H1 (cell line): ENCODE results near the gene DGKZ. TPM values are rescaled to one million over a fixed set of nuclear protein-coding genes. Genes with fewer than 3 reads are reported as not detected.

Experiments used
- GTF2F1 ChIP-seq: IDR thresholded peaks from 2 replicates; pipeline ENCODE4 v1.6.1; 2012; ENCODE audit warnings: low read depth, low read length, improper control_type of control experiment, borderline replicate concordance
- SP4 ChIP-seq: IDR thresholded peaks from 2 replicates; pipeline ENCODE4 v1.6.1; 2012; ENCODE audit warnings: low read length, inconsistent platforms
- polyA plus RNA-seq, 7 experiments: library from polyadenylated mRNA; depleted of rRNA in 3 of 7; stranded (reverse) in 5 of 7; unstranded in 2 of 7; fragments of >200 nt in 5 of 7; fragments of 200-250 nt in 2 of 7; gene quantifications; 1 replicate in 5 of 7; 2 replicates in 1 of 7; 4 replicates in 1 of 7; pipeline versions ENCODE4 v1.2.1 to v1.2.3, GENCODE V29; 2011 to 2013; ENCODE audit warnings: missing spikeins in 2 of 7, mixed read lengths in 2 of 7
- total RNA-seq: library from RNA; stranded (reverse); fragmentation: NEBNext Ultra II Directional; extraction: Animal tissue kit (Norgen Biotek cat#: 25700); gene quantifications from 2 replicates; pipeline ENCODE4 v1.2.1, GENCODE V29; 2021

DGKZ gene
- total and polyA plus RNA-seq, 2 of the 8 experiments (the other 6 are each of a cell fraction or from before 2014, with no cell fraction given), result 84.4 to 184 TPM

DNA sequence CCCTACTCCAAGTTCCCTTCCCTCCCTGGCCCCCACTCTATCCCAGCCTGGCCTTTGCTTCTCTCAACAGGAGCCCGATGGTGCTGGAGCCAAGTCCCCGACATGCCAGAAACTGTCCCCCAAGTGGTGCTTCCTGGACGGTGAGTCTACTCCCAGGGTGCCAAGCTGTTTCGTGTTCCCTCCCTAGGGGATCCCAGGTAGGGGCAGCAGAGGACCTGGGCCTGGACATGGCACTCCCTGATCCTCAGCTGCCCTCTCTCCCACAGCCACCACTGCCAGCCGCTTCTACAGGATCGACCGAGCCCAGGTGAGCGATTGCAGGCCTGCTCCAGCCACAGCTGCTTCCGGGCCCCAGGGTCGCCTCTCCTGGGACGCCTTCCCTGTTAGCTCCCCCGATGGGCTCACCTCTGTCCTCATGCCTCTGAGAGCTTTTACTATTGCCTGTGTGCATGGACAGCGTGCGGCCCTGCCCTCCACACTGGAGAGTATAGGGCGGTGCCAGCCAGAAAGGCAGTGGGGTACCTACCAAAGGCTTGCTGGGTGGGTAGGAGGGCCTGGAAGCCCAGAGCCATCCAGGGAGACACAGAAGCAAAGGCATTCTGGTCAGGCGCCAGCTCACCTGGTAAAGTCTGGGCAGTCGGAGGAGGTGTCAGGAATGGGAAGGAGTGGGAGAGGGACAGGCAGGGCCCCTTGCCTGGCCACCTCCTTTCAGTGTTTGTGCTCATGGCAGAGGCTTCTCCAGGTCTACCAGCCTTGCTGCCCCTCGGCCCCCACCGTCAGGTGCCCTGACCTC lies 29.2 kb downstream of the DGKZ start (continued):
- TF ChIP-seq SP4, result no peak
- TF ChIP-seq GTF2F1, result no peak
